ENCODE results near the gene PAIP2B. TPM values are rescaled to one million over a fixed set of nuclear protein-coding genes. Genes with fewer than 3 reads are reported as not detected.

PAIP2B gene
- total and polyA plus RNA-seq, 2 of the 13 experiments (the other 11 are each of a cell fraction or from before 2014, with no cell fraction given) = 0.16 to 0.29 TPM

DNA sequence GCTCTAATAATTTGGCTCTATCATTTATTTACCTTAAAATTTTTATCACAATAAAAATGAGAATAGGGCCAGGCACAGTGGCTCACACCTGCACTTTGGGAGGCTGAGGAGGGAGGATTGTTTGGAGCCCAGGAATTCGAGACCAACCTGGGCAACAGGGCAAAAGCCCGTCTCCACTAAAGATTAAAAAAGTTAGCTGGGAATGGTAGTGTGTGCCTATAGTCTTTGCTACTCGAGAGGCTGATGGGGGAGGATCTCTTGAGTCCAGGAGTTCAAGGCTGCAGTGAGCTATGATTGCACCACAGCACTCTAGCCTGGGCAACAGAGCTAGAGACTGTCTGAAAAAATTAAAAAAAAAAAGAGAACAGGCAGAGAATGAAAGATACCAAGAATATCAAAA, 90.7 kb downstream of the PAIP2B start (continued):
- TF ChIP-seq, protein P1, sequence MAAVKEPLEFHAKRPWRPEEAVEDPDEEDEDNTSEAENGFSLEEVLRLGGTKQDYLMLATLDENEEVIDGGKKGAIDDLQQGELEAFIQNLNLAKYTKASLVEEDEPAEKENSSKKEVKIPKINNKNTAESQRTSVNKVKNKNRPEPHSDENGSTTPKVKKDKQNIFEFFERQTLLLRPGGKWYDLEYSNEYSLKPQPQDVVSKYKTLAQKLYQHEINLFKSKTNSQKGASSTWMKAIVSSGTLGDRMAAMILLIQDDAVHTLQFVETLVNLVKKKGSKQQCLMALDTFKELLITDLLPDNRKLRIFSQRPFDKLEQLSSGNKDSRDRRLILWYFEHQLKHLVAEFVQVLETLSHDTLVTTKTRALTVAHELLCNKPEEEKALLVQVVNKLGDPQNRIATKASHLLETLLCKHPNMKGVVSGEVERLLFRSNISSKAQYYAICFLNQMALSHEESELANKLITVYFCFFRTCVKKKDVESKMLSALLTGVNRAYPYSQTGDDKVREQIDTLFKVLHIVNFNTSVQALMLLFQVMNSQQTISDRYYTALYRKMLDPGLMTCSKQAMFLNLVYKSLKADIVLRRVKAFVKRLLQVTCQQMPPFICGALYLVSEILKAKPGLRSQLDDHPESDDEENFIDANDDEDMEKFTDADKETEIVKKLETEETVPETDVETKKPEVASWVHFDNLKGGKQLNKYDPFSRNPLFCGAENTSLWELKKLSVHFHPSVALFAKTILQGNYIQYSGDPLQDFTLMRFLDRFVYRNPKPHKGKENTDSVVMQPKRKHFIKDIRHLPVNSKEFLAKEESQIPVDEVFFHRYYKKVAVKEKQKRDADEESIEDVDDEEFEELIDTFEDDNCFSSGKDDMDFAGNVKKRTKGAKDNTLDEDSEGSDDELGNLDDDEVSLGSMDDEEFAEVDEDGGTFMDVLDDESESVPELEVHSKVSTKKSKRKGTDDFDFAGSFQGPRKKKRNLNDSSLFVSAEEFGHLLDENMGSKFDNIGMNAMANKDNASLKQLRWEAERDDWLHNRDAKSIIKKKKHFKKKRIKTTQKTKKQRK (IDR thresholded peaks at IDR 0.05; ENCODE audit: low read length) = no peak
- TF ChIP-seq LCORL (IDR thresholded peaks at IDR 0.05) (no peak), LCORL (CRISPR knock-in tag; IDR thresholded peaks at IDR 0.05) (no peak), ZBTB20 (CRISPR knock-in tag; IDR thresholded peaks at IDR 0.05; ENCODE audit: borderline replicate concordance, low read depth) (no peak), ZNF619 (CRISPR knock-in tag; IDR thresholded peaks at IDR 0.05) (no peak), DPF2 (CRISPR knock-in tag; IDR thresholded peaks at IDR 0.05; ENCODE audit: borderline replicate concordance, low read depth) (peak; percentile 52; the same call in 1 of the 2 replicates), ETV6 (CRISPR knock-in tag; conservative IDR thresholded peaks at IDR 0.05) (no peak), NCOR1 (IDR thresholded peaks at IDR 0.05; ENCODE audit: borderline replicate concordance, low read length) (peak; percentile 78; the same call in 1 of the 2 replicates), PHB2 (IDR thresholded peaks at IDR 0.05; ENCODE audit: partially characterized antibody) (no peak), RELA (CRISPR knock-in tag; IDR thresholded peaks at IDR 0.05) (no peak), CBX1 (IDR thresholded peaks at IDR 0.05; ENCODE audit: low read depth) (no peak), GZF1 (CRISPR knock-in tag; IDR thresholded peaks at IDR 0.05) (no peak), KDM6A (CRISPR knock-in tag; IDR thresholded peaks at IDR 0.05; ENCODE audit: low read depth) (no peak), ZNF629 (CRISPR knock-in tag; conservative IDR thresholded peaks at IDR 0.05) (peak; percentile 54), IRF2 (CRISPR knock-in tag; IDR thresholded peaks at IDR 0.05) (0 out of 2 replicates have a peak, but pooled peaks have one; percentile 22), ZNF841 (CRISPR knock-in tag; IDR thresholded peaks at IDR 0.05; ENCODE audit: borderline replicate concordance) (no peak)
- TF ChIP-seq, protein P2, sequence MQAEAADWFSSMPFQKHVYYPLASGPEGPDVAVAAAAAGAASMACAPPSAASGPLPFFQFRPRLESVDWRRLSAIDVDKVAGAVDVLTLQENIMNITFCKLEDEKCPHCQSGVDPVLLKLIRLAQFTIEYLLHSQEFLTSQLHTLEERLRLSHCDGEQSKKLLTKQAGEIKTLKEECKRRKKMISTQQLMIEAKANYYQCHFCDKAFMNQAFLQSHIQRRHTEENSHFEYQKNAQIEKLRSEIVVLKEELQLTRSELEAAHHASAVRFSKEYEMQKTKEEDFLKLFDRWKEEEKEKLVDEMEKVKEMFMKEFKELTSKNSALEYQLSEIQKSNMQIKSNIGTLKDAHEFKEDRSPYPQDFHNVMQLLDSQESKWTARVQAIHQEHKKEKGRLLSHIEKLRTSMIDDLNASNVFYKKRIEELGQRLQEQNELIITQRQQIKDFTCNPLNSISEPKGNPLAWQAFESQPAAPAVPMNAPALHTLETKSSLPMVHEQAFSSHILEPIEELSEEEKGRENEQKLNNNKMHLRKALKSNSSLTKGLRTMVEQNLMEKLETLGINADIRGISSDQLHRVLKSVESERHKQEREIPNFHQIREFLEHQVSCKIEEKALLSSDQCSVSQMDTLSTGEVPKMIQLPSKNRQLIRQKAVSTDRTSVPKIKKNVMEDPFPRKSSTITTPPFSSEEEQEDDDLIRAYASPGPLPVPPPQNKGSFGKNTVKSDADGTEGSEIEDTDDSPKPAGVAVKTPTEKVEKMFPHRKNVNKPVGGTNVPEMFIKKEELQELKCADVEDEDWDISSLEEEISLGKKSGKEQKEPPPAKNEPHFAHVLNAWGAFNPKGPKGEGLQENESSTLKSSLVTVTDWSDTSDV (CRISPR knock-in tag; IDR thresholded peaks at IDR 0.05) = no peak
- TF ChIP-seq, protein P3, sequence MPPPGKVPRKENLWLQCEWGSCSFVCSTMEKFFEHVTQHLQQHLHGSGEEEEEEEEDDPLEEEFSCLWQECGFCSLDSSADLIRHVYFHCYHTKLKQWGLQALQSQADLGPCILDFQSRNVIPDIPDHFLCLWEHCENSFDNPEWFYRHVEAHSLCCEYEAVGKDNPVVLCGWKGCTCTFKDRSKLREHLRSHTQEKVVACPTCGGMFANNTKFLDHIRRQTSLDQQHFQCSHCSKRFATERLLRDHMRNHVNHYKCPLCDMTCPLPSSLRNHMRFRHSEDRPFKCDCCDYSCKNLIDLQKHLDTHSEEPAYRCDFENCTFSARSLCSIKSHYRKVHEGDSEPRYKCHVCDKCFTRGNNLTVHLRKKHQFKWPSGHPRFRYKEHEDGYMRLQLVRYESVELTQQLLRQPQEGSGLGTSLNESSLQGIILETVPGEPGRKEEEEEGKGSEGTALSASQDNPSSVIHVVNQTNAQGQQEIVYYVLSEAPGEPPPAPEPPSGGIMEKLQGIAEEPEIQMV (CRISPR knock-in tag; IDR thresholded peaks at IDR 0.05; ENCODE audit: low read depth) = no peak
- TF ChIP-seq, protein P4, sequence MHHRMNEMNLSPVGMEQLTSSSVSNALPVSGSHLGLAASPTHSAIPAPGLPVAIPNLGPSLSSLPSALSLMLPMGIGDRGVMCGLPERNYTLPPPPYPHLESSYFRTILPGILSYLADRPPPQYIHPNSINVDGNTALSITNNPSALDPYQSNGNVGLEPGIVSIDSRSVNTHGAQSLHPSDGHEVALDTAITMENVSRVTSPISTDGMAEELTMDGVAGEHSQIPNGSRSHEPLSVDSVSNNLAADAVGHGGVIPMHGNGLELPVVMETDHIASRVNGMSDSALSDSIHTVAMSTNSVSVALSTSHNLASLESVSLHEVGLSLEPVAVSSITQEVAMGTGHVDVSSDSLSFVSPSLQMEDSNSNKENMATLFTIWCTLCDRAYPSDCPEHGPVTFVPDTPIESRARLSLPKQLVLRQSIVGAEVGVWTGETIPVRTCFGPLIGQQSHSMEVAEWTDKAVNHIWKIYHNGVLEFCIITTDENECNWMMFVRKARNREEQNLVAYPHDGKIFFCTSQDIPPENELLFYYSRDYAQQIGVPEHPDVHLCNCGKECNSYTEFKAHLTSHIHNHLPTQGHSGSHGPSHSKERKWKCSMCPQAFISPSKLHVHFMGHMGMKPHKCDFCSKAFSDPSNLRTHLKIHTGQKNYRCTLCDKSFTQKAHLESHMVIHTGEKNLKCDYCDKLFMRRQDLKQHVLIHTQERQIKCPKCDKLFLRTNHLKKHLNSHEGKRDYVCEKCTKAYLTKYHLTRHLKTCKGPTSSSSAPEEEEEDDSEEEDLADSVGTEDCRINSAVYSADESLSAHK (CRISPR knock-in tag; IDR thresholded peaks at IDR 0.05; ENCODE audit: borderline replicate concordance) = no peak
